BE2C (cell line): ENCODE data around the gene PFKFB4.

ENCODE experiments used
- DNase-seq: peaks from one replicate; pipeline ENCODE4 v3.0.0-alpha.2; 2020
- H3K27me3 ChIP-seq: fragments of 250-450 bp; sonication (Bioruptor Pico); 2 replicates; pipeline ENCODE4 v1.5.1; 2020; ENCODE audit warnings: mild to moderate bottlenecking
- H3K36me3 ChIP-seq: fragments of 250-450 bp; sonication (Bioruptor Pico); 2 replicates; pipeline ENCODE4 v1.5.1; 2020; ENCODE audit warnings: mild to moderate bottlenecking
- H3K4me1 ChIP-seq: fragments of 250-450 bp; sonication (Bioruptor Pico); 2 replicates; pipeline ENCODE4 v1.5.1; 2020
- H3K4me3 ChIP-seq: 2 replicates; pipeline ENCODE4 v1.5.1; 2011; ENCODE audit warnings: low read depth, low read length
- H3K9me3 ChIP-seq: fragments of 250-450 bp; sonication (Bioruptor Pico); 2 replicates; pipeline ENCODE4 v1.5.1; 2020
- CTCF ChIP-seq: IDR thresholded peaks from 2 replicates; pipeline ENCODE4 v1.5.1; 2012; ENCODE audit warnings: mild to moderate bottlenecking, low read depth, low read length

PFKFB4 gene

GRCh38 chr3:48507256-48508061 lies 49.1 kb downstream of the PFKFB4 start:
- Histone ChIP-seq H3K4me1 (peaks cover under 1% of the 10 kb centered on the region), H3K27me3 (no peaks in the 10 kb centered on the region), H3K4me3 (no peak overlapping the region), H3K36me3 (no peaks in the 10 kb centered on the region), H3K9me3 (no peaks in the 10 kb centered on the region)
- peak; percentile 75 for TF ChIP-seq CTCF
- DNase-seq, result peak; percentile 76

- Histone ChIP-seq H3K36me3 (no peaks in the 10 kb centered on the region), H3K4me1 (peaks cover 4% of the 10 kb centered on the region), H3K9me3 (no peaks in the 10 kb centered on the region), H3K4me3 (no peak overlapping the region), H3K27me3 (no peaks in the 10 kb centered on the region)
- DNase-seq, result no peak
- no peak for TF ChIP-seq CTCF
Observed at GRCh38 chr3:48505968-48506504, 50.6 kb downstream of the PFKFB4 start.

GRCh38 chr3:48505146-48505545 lies 51.5 kb downstream of the PFKFB4 start:
- no peak for DNase-seq
- no peak for TF ChIP-seq CTCF
- H3K4me3 ChIP-seq, result no peak overlapping the region
- peaks cover 4% of the 10 kb centered on the region for H3K4me1 ChIP-seq
- no peaks in the 10 kb centered on the region for H3K9me3 ChIP-seq
- no peaks in the 10 kb centered on the region for H3K27me3 ChIP-seq
- no peaks in the 10 kb centered on the region for H3K36me3 ChIP-seq

GRCh38 chr3:48504051-48504946 lies 52.3 kb downstream of the PFKFB4 start, which contains the start of gene SHISA5:
Gene SHISA5 (minus strand): TSS chr3:48504174. CDS start chr3:48504094, 80 bp downstream.
- Histone ChIP-seq H3K4me1 (peaks cover 4% of the 10 kb centered on the region), H3K36me3 (no peaks in the 10 kb centered on the region), H3K4me3 (peak within 1 kb of the TSS; percentile 54), H3K9me3 (no peaks in the 10 kb centered on the region), H3K27me3 (no peaks in the 10 kb centered on the region)
- DNase-seq, result peak; percentile 44
- TF ChIP-seq CTCF, result no peak

DNA sequence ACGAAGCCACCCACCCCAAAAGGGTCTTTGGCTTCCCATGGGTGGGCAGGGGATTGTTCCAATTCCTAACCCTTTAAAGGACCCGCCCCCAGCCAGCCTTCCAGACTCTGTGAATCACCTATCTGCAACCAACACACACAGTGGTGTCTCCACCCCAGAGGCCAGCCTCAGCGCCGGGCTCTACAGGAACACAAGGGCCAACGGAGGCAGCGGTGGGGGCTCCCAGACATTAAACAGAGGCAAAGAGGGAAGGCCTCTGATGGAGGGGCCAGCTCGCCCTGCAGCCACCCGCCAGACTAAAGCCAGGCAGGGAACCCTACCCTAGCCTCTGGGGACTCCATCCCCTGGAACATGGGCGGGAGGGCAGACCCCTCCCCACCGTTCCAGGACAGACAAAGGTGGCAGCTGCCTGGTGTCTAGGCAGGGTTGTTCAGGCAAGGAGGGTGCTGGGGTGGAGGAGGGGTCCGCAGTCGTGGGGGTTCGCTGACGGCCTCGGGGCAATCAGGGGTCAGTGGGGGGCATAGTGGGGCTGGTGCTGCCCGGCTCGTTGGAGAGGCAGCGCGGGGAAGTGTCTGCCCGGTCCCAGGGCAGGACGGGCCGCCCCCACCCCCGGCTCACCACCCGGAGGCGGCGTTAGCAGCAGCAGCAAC lies 53.1 kb downstream of the PFKFB4 start:
- TF ChIP-seq CTCF, result no peak
- H3K27me3 ChIP-seq, result no peaks in the 10 kb centered on the region
- H3K9me3 ChIP-seq, result no peaks in the 10 kb centered on the region
- DNase-seq, result peak; percentile 26
- H3K4me1 ChIP-seq, result peaks cover 4% of the 10 kb centered on the region
- H3K4me3 ChIP-seq, result peak overlapping the region; percentile 54
- no peaks in the 10 kb centered on the region for H3K36me3 ChIP-seq
